Erythroblast (primary cell): ENCODE measurements around the gene LRP1.

Source experiments
- GATA1 ChIP-seq: IDR thresholded peaks from 2 replicates; pipeline ENCODE4 v1.6.1; 2011; ENCODE audit warnings: low read depth, mild to moderate bottlenecking, control low read depth, low read length, moderate library complexity
- POLR2A ChIP-seq: IDR thresholded peaks from 2 replicates; pipeline ENCODE4 v1.6.1; 2011; ENCODE audit warnings: mild to moderate bottlenecking, low read length

GRCh38 chr12:57250956-57251355 lies 122.7 kb downstream of the LRP1 start, which contains the start of gene STAC3:
- no peak for TF ChIP-seq GATA1
- no peak for TF ChIP-seq POLR2A
